Measurements from ENCODE around the gene DCTD.
A peak's percentile ranks its signal among the peaks of the same experiment; 100 is the strongest.

Gene DCTD

GRCh38 chr4:182917182-182918043 is at the start of gene DCTD:
TSS of gene DCTD (minus strand) at chr4:182917386. CDS start at chr4:182915568, 1,818 bp downstream.
- DNase-seq (ENCODE audit: low read depth, low spot score), result no peak

GRCh38 chr4:182960746-182961145 is 43.6 kb upstream of the DCTD start:
- DNase-seq (ENCODE audit: low read depth, low spot score), result no peak

- DNase-seq (ENCODE audit: low read depth, low spot score), result no peak
These were observed 43.0 kb upstream of the DCTD start for GRCh38 chr4:182960228-182960627.

- no peak for DNase-seq (ENCODE audit: low read depth, low spot score)
These were observed 38.2 kb upstream of the DCTD start for GRCh38 chr4:182955411-182955810.

GRCh38 chr4:182944484-182945213 is 27.5 kb upstream of the DCTD start:
- DNase-seq (ENCODE audit: low read depth, low spot score), result no peak

GRCh38 chr4:182939680-182940079 is 22.5 kb upstream of the DCTD start:
- DNase-seq (ENCODE audit: low read depth, low spot score), result no peak

- no peak for DNase-seq (ENCODE audit: low read depth, low spot score)
These were observed 21.0 kb upstream of the DCTD start for GRCh38 chr4:182938205-182938645.

- DNase-seq (ENCODE audit: low read depth, low spot score), result no peak
These were observed 20.4 kb upstream of the DCTD start for GRCh38 chr4:182937268-182938204.

GRCh38 chr4:182932651-182933050 is 15.5 kb upstream of the DCTD start:
- no peak for DNase-seq (ENCODE audit: low read depth, low spot score)

- no peak for DNase-seq (ENCODE audit: low read depth, low spot score)
These were observed 14.6 kb upstream of the DCTD start for GRCh38 chr4:182931691-182932345.

- DNase-seq (ENCODE audit: low read depth, low spot score), result no peak
These were observed 13.7 kb upstream of the DCTD start for GRCh38 chr4:182930889-182931288.

GRCh38 chr4:182929296-182929695 is 12.1 kb upstream of the DCTD start:
- DNase-seq (ENCODE audit: low read depth, low spot score), result no peak

GRCh38 chr4:182928061-182928460 is 10.9 kb upstream of the DCTD start:
- no peak for DNase-seq (ENCODE audit: low read depth, low spot score)

GRCh38 chr4:182927505-182927904 is 10.3 kb upstream of the DCTD start:
- DNase-seq (ENCODE audit: low read depth, low spot score), result no peak

GRCh38 chr4:182925855-182926254 is 8.7 kb upstream of the DCTD start:
- DNase-seq (ENCODE audit: low read depth, low spot score), result no peak

- peak; percentile 68 for DNase-seq (ENCODE audit: low read depth, low spot score)
These were observed 8.1 kb upstream of the DCTD start for GRCh38 chr4:182925298-182925757.

- DNase-seq (ENCODE audit: low read depth, low spot score), result no peak
These were observed 7.3 kb upstream of the DCTD start for GRCh38 chr4:182924497-182924896.

- no peak for DNase-seq (ENCODE audit: low read depth, low spot score)
These were observed 6.7 kb upstream of the DCTD start for GRCh38 chr4:182923796-182924340.

- no peak for DNase-seq (ENCODE audit: low read depth, low spot score)
These were observed 6.2 kb upstream of the DCTD start for GRCh38 chr4:182923366-182923765.

GRCh38 chr4:182922501-182923284 is 5.5 kb upstream of the DCTD start:
- DNase-seq (ENCODE audit: low read depth, low spot score), result no peak

Measured in iPS DF 19.7 (cell line).